HCT116 (cell line): ENCODE measurements around the gene SLC35E2B. TPM values are rescaled to one million over a fixed set of nuclear protein-coding genes. Genes with fewer than 3 reads are reported as not detected.

Experiments
- ATAC-seq: fragments of 200-7000 bp; cut with Tn5 transposase; 2 replicates; pipeline ENCODE4 v1.9.1; 2020; ENCODE audit warnings: mild to moderate bottlenecking, moderate library complexity
- BruUV-seq: library from RNA; stranded (reverse); fragments of 400-500 nt; replicated peaks from 2 replicates; lab custom pipeline; 2021; lab: Mats Ljungman, UMichigan
- CTCF ChIA-PET: fragments of 300-600 bp; sonication (Branson Sonifier 250); formaldehyde crosslinking; loops from one replicate; lab custom pipeline; 2021; ENCODE audit warnings: antibody characterized with exemption; lab: Charles Lee
- POLR2A ChIA-PET: fragments of 300-600, 350-600 bp; sonication (Branson Sonifier 250); formaldehyde crosslinking; loops from one replicate; lab custom pipeline; 2021; ENCODE audit warnings: antibody characterized with exemption; lab: Charles Lee
- RAD21 ChIA-PET, 2 experiments: fragments of 300-600 bp; sonication (Branson Sonifier 250); formaldehyde crosslinking; loops; one replicate each; lab custom pipeline; 2023; ENCODE audit warnings: low total read pairs in 2 of 2; ENCODE audit not compliant: uncharacterized antibody in 2 of 2, unreplicated experiment in 2 of 2, low non-redundant PET in 1 of 2; lab: Charles Lee
- DNase-seq: peaks from one replicate; pipeline ENCODE4 v3.0.0-alpha.2; 2010; ENCODE audit warnings: low read depth, low spot score
- H2AFZ ChIP-seq: fragments of 200-600 bp; shearing (Covaris generic), sonication (generic); 2 replicates; pipeline ENCODE4 v1.6.1; 2017; ENCODE audit warnings: low read depth, mixed run types, mixed read lengths, antibody characterized with exemption, low read length; ENCODE audit not compliant: poor library complexity, severe bottlenecking
- H3K27ac ChIP-seq: 2 replicates; pipeline ENCODE4 v1.5.1; 2012; ENCODE audit warnings: low read depth, low read length
- H3K27me3 ChIP-seq: fragments of 200-600 bp; sonication (generic); 2 replicates; pipeline ENCODE4 v1.6.1; 2016; ENCODE audit warnings: mixed run types, low read length, mixed read lengths; ENCODE audit not compliant: insufficient read depth
- H3K36me3 ChIP-seq, 2 experiments: fragments of 200-500 bp in 1 of 2; fragments of 200-600 bp in 1 of 2; sonication (Bioruptor generic) in 1 of 2; sonication (generic) in 1 of 2; 2 replicates each; pipeline versions ENCODE4 v1.5.1 to v1.6.1; 2014 to 2016; ENCODE audit warnings: low read length in 2 of 2, inconsistent platforms in 1 of 2, mixed read lengths in 1 of 2, mixed run types in 1 of 2; ENCODE audit not compliant: insufficient read depth in 2 of 2, control insufficient read depth in 1 of 2
- H3K4me1 ChIP-seq, 2 experiments: fragments of 200-600 bp in 1 of 2; sonication (generic) in 1 of 2; 2 replicates each; pipeline versions ENCODE4 v1.5.1 to v1.6.1; 2012 to 2017; ENCODE audit warnings: low read length in 2 of 2, inconsistent platforms in 1 of 2, mild to moderate bottlenecking in 1 of 2, mixed read lengths in 1 of 2, mixed run types in 1 of 2, moderate library complexity in 1 of 2; ENCODE audit not compliant: insufficient read depth in 2 of 2, control insufficient read depth in 1 of 2
- H3K4me2 ChIP-seq: fragments of 200-600 bp; sonication (generic); 2 replicates; pipeline ENCODE4 v1.6.1; 2017; ENCODE audit warnings: mixed run types, low read length, mixed read lengths
- H3K4me3 ChIP-seq, 2 experiments: fragments of 200-600 bp in 1 of 2; sonication (generic) in 1 of 2; replicated peaks in 1 of 2; 2 replicates each; pipeline ENCODE4 v1.5.1; 2011 to 2016; ENCODE audit warnings: low read length in 2 of 2, control low read depth in 1 of 2, low read depth in 1 of 2, mild to moderate bottlenecking in 1 of 2, mixed read lengths in 1 of 2, mixed run types in 1 of 2
- H3K79me2 ChIP-seq: fragments of 200-600 bp; sonication (generic); 2 replicates; pipeline ENCODE4 v1.6.1; 2017; ENCODE audit warnings: mild to moderate bottlenecking, mixed run types, low read length, moderate library complexity, mixed read lengths; ENCODE audit not compliant: insufficient read depth
- H3K9ac ChIP-seq: fragments of 200-600 bp; sonication (generic); 2 replicates; pipeline ENCODE4 v1.6.1; 2016; ENCODE audit warnings: low read length, mixed read lengths
- H3K9me2 ChIP-seq: fragments of 200-600 bp; sonication (generic), shearing (Covaris generic); 2 replicates; pipeline ENCODE4 v1.6.1; 2017; ENCODE audit warnings: mixed run types, mild to moderate bottlenecking, moderate library complexity; ENCODE audit not compliant: insufficient read depth
- H3K9me3 ChIP-seq, 2 experiments: fragments of 200-500 bp in 1 of 2; fragments of 200-600 bp in 1 of 2; sonication (Bioruptor generic) in 1 of 2; sonication (generic) in 1 of 2; 2 replicates each; pipeline ENCODE4 v1.6.1; 2014 to 2017; ENCODE audit warnings: low read length in 2 of 2, mixed read lengths in 2 of 2, inconsistent platforms in 1 of 2, low read depth in 1 of 2, mild to moderate bottlenecking in 1 of 2, mixed run types in 1 of 2, moderate library complexity in 1 of 2; ENCODE audit not compliant: control insufficient read depth in 1 of 2, insufficient read depth in 1 of 2
- H4K20me1 ChIP-seq: fragments of 200-600 bp; sonication (generic), shearing (Covaris generic); 2 replicates; pipeline ENCODE4 v1.6.1; 2017; ENCODE audit warnings: mixed run types, mild to moderate bottlenecking, moderate library complexity; ENCODE audit not compliant: insufficient read depth
- CBX3 ChIP-seq: IDR thresholded peaks from 2 replicates; pipeline ENCODE4 v1.6.1; 2012; ENCODE audit warnings: low read depth
- CEBPB ChIP-seq: IDR thresholded peaks from 2 replicates; pipeline ENCODE4 v1.6.1; 2012; ENCODE audit warnings: low read depth
- EGR1 ChIP-seq: IDR thresholded peaks from 2 replicates; pipeline ENCODE4 v1.6.1; 2012; ENCODE audit warnings: low read depth
- ELF1 ChIP-seq: IDR thresholded peaks from 2 replicates; pipeline ENCODE4 v1.6.1; 2012; ENCODE audit warnings: low read depth, borderline replicate concordance
- RAD21 ChIP-seq: IDR thresholded peaks from 2 replicates; pipeline ENCODE4 v1.6.1; 2012; ENCODE audit warnings: low read depth, mild to moderate bottlenecking
- TCF7L2 ChIP-seq: IDR thresholded peaks from 2 replicates; pipeline ENCODE4 v1.7.0; 2011; ENCODE audit warnings: borderline replicate concordance, inconsistent platforms; ENCODE audit not compliant: insufficient read depth, insufficient read length; ENCODE audit errors: extremely low read depth
- YY1 ChIP-seq: IDR thresholded peaks from 2 replicates; pipeline ENCODE4 v1.6.1; 2011; ENCODE audit warnings: low read length, low read depth, moderate library complexity, mild to moderate bottlenecking; ENCODE audit not compliant: insufficient replicate concordance; ENCODE audit errors: extremely low read depth
- ZFX ChIP-seq: fragments of 450-650 bp; IDR thresholded peaks from 2 replicates; pipeline ENCODE4 v1.6.1; 2017
- ZNF274 ChIP-seq: fragments of 200-500 bp; sonication (Bioruptor generic); IDR thresholded peaks from 2 replicates; pipeline ENCODE4 v1.6.1; 2014; ENCODE audit warnings: mild to moderate bottlenecking, low read depth, low read length, inconsistent platforms
- intact Hi-C: fragments of 100-400 bp; cut with micrococcal nuclease; formaldehyde crosslinking; loops from 2 replicates; pipeline ENCODE4 v1.10.0; 2022
- total RNA-seq: library from RNA; stranded (reverse); gene quantifications from one replicate; pipeline ENCODE4 v1.2.1, GENCODE V29; 2021; ENCODE audit not compliant: unreplicated experiment
- TF ChIP-seq, protein P1 (sequence below): IDR thresholded peaks from 2 replicates; pipeline ENCODE4 v1.6.1; 2012; ENCODE audit warnings: low read depth
- TF ChIP-seq, protein P2 (sequence below): IDR thresholded peaks from 2 replicates; pipeline ENCODE4 v1.6.1; 2012
- TF ChIP-seq, protein P3 (sequence below), 3 experiments: fragments of 200-600 bp in 1 of 3; sonication (generic) in 1 of 3; IDR thresholded peaks in 2 of 3; conservative IDR thresholded peaks in 1 of 3; 2 replicates each; pipeline ENCODE4 v1.5.1; 2012 to 2017; ENCODE audit warnings: low read depth in 2 of 3, low read length in 2 of 3, antibody characterized with exemption in 1 of 3, borderline replicate concordance in 1 of 3, control low read depth in 1 of 3, mild to moderate bottlenecking in 1 of 3, mixed read lengths in 1 of 3, mixed run types in 1 of 3, moderate library complexity in 1 of 3; ENCODE audit not compliant: insufficient read depth in 1 of 3

The SLC35E2B gene
- total RNA-seq, 1 experiment from 2014 or later = 30.3 TPM

DNA sequence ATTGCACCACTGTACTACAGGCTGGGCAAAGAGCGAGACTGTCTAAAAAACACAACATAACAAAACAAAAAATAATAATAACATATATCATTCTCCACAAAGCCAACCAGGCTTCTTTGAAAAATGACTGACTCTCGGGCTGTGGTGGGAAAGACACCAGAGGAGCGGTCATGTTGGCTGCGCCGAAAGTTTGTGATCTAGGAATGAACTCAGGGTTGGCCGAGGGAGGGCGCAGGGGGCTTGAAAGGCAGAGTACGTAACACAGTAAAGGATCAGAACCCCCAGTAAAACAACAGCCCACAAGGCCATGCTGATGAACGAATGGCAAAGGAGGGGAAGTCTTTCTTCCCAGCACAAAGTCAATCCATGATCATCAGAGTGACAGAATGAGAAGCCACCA, 4.7 kb downstream of the SLC35E2B start:
- BruUV-seq = no TSS peak
- ChIA-PET CTCF (no interaction called here), POLR2A (no interaction called here)

More for the DNA sequence above, 4.7 kb downstream of the SLC35E2B start:
- H3K36me3 ChIP-seq = no peaks in the 10 kb centered on the region
- intact Hi-C loops = no loop called here
- no peaks in the 10 kb centered on the region for H4K20me1 ChIP-seq
- RAD21 ChIA-PET = no interaction called here
- no peak overlapping the region for H3K4me2 ChIP-seq
- ATAC-seq (no peak), DNase-seq (no peak)
- no peaks in the 10 kb centered on the region for H3K9me3 ChIP-seq
- H3K4me1 ChIP-seq = peaks cover 19 to 23% of the 10 kb centered on the region in 2 experiments
- H3K9ac ChIP-seq = no peak overlapping the region
- no peak overlapping the region for H2AFZ ChIP-seq
- H3K79me2 ChIP-seq = peaks cover 15% of the 10 kb centered on the region; the same call in 1 of the 2 replicates
- no peaks in the 10 kb centered on the region for H3K9me2 ChIP-seq
- no peak for TF ChIP-seq ZFX
- TF ChIP-seq ELF1 = no peak
- no peak for TF ChIP-seq RAD21
- TF ChIP-seq, protein P1, sequence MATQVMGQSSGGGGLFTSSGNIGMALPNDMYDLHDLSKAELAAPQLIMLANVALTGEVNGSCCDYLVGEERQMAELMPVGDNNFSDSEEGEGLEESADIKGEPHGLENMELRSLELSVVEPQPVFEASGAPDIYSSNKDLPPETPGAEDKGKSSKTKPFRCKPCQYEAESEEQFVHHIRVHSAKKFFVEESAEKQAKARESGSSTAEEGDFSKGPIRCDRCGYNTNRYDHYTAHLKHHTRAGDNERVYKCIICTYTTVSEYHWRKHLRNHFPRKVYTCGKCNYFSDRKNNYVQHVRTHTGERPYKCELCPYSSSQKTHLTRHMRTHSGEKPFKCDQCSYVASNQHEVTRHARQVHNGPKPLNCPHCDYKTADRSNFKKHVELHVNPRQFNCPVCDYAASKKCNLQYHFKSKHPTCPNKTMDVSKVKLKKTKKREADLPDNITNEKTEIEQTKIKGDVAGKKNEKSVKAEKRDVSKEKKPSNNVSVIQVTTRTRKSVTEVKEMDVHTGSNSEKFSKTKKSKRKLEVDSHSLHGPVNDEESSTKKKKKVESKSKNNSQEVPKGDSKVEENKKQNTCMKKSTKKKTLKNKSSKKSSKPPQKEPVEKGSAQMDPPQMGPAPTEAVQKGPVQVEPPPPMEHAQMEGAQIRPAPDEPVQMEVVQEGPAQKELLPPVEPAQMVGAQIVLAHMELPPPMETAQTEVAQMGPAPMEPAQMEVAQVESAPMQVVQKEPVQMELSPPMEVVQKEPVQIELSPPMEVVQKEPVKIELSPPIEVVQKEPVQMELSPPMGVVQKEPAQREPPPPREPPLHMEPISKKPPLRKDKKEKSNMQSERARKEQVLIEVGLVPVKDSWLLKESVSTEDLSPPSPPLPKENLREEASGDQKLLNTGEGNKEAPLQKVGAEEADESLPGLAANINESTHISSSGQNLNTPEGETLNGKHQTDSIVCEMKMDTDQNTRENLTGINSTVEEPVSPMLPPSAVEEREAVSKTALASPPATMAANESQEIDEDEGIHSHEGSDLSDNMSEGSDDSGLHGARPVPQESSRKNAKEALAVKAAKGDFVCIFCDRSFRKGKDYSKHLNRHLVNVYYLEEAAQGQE = no peak
- no peak for TF ChIP-seq TCF7L2
- TF ChIP-seq, protein P2, sequence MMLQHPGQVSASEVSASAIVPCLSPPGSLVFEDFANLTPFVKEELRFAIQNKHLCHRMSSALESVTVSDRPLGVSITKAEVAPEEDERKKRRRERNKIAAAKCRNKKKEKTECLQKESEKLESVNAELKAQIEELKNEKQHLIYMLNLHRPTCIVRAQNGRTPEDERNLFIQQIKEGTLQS = no peak
- TF ChIP-seq, protein P3, sequence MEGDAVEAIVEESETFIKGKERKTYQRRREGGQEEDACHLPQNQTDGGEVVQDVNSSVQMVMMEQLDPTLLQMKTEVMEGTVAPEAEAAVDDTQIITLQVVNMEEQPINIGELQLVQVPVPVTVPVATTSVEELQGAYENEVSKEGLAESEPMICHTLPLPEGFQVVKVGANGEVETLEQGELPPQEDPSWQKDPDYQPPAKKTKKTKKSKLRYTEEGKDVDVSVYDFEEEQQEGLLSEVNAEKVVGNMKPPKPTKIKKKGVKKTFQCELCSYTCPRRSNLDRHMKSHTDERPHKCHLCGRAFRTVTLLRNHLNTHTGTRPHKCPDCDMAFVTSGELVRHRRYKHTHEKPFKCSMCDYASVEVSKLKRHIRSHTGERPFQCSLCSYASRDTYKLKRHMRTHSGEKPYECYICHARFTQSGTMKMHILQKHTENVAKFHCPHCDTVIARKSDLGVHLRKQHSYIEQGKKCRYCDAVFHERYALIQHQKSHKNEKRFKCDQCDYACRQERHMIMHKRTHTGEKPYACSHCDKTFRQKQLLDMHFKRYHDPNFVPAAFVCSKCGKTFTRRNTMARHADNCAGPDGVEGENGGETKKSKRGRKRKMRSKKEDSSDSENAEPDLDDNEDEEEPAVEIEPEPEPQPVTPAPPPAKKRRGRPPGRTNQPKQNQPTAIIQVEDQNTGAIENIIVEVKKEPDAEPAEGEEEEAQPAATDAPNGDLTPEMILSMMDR (IDR thresholded peaks at IDR 0.05 in 2 of 3, conservative IDR thresholded peaks at IDR 0.05 in 1 of 3; ENCODE audit: borderline replicate concordance in 1 of 3, insufficient read depth in 1 of 3, low read depth in 2 of 3, low read length in 2 of 3) = no peak
- no peak for TF ChIP-seq CEBPB
- no peak for TF ChIP-seq EGR1
- no peak for TF ChIP-seq CBX3
- no peak for TF ChIP-seq ZNF274
- no peak for TF ChIP-seq YY1
- no peak overlapping the region for H3K27ac ChIP-seq
- H3K4me3 ChIP-seq = no peak overlapping the region
- no peaks in the 10 kb centered on the region for H3K27me3 ChIP-seq
